GM18498 (cell line): ENCODE measurements around the gene CCDC85B.
A peak's percentile ranks its signal among the peaks of the same experiment; 100 is the strongest.

Source experiments
- ATAC-seq: cut with Tn5 transposase; IDR thresholded peaks from one replicate; pipeline ENCODE4 v1.9.1; 2021; ENCODE audit warnings: mild to moderate bottlenecking, moderate library complexity; ENCODE audit not compliant: unreplicated experiment

Gene CCDC85B

DNA sequence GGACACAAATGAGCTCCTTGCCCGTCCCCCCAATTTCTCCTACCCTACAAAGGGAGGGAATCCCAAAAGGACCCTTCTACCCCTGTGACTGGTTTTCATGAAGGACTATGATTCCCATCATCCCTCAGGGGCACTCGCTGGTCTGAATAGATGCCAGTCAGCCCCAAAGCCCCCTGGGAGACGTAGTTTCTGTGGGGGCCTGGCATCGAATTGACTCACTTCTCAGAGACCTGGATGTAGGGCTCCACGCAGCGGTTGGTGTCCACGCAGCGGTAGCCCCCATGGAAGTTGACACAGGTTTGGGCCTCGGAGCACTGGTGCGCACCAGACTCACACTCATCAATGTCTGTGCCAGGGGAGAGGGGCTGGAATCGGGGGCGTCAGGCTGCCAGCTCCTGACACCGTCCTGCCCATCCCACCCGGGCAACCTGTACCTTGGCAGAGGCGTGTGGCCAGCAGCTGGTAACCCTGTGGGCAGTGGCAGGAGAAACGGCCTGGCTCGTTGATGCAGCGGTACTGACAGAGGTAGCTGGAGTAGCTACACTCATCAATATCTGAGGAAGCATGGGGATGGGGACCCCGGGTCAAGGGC is 22.3 kb upstream of the CCDC85B start:
- no peak for ATAC-seq

DNA sequence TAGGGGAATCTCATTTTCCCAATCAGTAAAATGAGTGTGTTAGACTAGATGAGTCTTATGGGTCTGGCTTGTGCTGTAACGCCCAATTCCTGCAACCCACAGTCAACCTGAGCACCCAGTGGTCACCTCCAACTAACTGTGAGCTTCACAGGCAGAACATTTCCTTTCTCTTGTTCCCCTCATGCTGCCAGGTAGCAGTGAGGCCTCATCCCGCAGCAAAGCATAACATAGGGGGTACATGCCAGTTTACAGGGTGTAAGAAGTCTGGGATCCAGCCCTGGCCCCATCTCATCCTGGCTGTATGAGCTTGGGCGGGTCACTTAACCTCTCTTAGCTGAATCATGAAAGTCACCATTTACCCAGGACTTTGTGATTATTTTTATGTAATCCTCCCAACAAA is 21.6 kb upstream of the CCDC85B start:
- no peak for ATAC-seq

DNA sequence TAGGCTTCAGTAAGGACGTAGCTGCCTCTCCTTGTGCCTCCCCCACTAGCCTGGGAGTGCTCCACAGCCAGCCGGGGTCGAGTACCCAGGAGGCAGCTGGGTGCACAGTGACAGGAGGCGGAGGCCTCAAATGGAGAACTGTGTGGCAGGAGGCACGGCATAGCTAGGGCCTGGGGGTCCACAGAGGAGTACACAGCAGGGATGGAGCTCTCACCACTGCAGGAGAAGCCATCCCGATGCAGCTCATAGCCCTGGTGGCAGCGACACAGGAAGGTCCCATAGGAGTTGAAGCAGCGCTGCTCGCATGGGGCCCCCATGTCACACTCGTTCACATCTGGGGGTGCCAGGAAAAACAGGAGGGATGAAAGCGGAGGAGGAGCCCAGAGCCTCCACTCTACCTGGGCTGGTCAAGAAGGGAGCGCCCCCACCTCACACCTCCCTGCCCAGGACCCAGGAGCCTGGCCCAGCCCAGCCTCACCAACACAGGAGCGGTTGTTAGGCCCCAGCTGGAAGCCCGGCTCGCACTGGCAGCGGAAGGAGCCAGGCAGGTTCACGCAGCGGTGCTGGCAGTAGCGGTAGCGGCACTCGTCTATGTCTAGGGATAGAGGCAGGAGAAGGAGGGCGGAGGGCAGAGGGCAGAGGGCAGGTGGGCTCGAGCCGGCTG is 20.7 kb upstream of the CCDC85B start:
- ATAC-seq: no peak

DNA sequence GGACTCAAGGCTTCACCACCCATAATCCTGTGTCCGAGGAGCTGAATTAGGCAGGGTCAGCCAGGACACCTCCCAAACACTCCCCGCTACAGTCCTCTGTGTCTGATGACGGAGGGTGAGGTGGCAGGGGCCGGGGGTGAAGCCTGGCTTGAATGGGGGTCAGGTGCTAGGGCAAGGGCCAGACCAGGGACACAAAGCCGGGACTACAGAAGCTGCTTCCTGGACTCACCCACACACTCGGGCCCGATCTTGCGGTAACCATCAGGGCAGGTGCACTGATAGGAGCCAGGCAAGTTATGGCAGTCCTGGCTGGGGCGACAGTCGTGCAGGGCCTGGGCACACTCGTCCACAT is 20.2 kb upstream of the CCDC85B start:
- ATAC-seq: no peak

DNA sequence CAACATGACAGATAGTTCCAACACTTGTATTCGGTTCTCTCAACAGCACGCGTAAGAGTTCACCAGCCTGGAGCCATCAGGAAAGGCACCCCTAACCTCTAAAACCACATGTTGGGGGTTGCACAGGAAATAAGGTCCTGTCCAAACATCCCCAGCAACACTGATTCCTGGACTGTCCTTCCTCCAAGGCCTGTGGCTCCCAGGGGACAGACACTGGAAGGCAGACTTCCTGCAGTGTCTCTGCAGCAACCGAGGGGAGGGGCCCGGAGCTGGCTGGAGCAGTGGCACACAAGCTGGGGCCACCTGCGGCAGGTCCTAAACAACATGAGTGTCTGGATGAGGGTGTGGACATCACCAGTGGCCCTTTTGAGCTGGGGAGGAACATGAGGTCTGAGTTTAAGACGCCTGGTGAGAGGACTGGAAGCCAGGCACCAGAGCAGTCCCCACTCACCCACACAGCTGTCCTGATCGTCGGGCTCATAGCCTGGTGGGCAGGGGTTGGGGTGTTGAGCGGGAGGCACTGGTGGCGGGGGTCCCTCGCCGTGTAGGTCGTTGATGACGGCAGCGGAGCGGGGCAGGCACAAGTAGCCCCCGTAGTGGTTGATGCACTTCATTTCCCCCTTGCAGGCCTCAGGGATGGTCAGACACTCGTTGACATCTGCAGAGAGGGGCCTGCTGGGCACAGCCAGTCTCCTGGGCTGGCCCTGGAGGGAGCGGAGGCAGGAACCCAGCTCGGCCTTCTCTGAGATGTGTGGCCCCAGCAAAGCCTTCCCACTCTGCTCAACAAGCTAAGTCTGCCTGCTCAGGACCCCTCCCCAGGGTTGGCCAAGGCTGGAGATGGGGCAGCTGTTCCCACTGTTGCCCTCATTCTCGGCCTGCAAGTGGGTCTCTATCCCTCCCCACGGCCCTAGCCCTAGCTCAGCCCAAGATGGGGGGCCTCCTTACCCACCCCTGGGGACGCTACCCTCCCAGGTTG is 19.5 kb upstream of the CCDC85B start:
- no peak for ATAC-seq

DNA sequence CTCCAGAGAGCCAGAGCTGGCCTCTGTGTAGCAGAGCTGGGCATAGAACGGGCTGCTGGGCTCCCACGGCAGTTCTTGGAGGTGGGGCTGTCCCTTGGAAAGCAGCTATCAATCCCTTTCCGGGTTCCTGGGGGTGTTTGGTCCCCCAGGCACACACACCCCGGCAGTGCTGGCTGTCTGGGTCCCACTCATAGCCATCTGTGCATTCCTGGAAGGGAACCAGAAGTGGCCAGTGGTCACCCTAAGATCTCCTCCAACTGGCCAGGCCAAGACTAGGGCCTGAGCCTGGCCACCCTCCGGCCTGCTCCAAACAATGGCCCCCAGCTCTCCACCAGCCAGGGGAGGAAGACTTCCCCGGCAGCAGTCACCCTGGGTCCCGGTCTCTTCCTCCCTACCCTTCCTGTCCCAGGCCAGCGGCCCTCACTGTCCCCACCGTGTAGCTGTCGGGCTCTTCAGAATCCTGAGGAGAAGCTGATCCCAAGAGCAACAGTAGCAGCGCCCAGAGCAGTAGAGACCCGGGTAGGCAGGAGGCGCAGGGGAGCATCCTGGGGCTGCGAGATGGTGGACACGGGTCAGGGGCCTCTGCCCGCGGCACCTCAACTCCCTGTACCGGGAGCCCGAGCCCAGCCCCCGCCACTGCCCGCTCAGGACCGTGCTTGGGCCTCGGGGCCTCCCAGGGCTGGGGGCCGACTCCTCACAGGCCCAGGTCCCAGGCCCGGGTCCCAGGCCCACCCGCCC is 18.5 kb upstream of the CCDC85B start:
- ATAC-seq: no peak

DNA sequence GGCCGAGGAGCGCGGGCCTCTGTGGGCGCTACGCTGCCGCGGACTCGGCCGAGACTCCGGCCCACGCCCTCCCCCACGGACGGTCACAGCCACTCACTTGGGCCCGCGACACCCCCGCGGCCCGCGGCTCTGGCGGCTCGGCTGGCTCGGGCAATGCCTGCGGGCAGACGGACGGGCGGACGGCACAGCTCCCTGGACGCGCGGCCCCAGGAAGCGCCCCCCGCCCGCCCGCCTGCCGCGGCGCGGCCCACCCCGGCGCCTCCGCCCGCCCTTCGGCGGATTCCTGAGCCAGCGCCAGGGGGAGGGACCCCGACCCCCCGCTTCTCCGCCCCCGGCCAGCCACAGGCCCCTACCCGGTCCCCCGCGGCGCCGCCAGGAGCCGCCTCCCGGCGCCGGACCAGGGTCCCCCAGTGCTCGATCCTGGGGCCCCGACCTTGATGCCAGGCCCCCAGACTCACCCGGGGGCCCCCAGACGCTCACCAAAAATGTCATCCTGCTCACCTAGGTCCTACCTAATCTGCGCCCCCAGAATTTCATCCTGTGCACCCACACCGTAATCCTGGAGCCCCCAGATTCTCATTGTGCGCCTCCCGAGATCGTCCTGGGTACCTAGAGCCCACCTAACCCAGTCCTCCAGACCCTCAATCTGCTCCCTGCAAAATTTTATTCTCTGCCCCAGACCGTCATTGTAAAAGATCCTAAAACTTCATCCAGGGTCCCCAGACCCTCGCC is 17.7 kb upstream of the CCDC85B start, which contains the start of gene EFEMP2:
TSS of gene EFEMP2 (minus strand) at position 215 of the 732 bp plus-strand sequence. CDS start 446 bp downstream, outside the sequence.
- no peak for ATAC-seq

DNA sequence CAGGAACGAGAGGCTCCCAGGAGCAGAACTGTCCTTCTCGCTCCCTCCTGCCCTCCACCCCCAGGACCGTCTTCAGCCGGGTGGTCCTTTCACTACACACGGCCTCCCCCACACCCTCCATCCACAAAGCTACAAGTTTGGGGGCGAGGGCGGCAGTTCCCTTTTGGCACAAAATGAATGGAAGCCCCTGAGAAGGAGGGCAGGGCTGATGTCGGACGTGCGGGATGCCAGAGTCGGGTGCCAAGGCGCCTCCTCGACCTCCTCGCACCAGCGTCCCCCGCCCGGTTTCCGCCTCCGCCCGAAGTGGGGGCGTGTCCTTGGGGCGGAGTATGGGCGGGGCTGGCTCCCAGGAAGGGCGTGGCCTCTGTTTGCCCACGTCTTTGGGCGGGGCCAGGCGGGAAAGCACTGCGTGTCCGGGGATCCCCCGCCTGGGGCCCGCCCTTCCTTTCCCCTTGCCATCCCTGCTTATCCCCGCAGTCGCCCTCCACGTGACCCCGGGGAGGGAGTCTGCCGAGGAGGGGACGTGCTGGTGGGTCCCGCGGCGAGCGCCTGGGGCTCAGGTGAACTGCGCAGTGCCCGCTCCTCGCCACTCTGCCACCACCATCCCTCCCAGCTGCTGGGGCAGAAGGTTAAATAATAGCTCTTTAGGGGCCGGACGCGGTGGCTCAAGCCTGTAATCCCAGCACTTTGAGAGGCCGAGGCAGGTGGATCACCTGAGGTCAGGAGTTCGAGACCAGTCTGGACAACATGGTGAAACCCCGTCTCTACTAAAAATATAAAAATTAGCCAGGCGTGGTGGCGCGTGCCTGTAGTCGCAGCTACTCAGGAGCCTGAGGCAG is 16.9 kb upstream of the CCDC85B start:
- peak; percentile 86 for ATAC-seq

DNA sequence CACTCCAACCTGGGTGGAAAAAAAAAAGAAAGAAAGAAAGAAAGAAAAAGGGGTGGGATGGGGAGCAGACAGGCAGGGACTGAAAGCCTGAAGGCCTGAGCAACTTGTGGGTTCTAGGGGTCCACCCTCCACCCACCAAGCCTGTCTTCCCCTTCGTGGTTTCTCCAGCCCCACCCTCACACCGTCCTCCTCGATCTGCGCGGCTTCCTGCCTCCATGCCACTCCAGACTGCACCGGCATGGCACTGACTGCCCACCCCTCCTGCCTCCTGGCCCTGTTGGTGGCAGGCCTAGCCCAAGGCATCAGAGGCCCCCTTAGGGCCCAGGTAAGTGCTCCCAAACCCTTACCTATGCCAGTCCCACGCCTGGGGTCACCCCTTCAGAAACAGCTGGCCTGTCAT is 10.9 kb upstream of the CCDC85B start, which contains the start of gene CTSW:
TSS of gene CTSW (plus strand) at position 221 of the 400 bp plus-strand sequence. CDS start at position 239, 18 bp downstream.
- no peak for ATAC-seq

DNA sequence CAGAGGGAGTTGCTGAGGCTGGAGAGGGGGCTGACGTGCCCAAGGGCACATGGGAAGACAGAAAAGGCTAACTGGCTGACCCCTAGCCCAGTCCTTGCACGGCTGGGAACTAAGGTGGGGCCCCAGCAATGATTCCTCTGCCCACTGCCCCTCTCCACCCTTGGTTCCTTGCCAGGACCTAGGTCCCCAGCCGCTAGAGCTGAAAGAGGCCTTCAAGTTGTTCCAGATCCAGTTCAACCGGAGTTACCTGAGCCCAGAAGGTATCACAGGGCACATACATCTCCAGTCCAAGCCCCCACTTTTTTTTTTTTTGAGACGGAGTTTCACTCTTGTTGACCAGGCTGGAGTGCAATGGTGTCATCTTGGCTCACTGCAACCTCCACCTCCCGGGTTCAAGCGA is 10.4 kb upstream of the CCDC85B start:
- no peak for ATAC-seq

DNA sequence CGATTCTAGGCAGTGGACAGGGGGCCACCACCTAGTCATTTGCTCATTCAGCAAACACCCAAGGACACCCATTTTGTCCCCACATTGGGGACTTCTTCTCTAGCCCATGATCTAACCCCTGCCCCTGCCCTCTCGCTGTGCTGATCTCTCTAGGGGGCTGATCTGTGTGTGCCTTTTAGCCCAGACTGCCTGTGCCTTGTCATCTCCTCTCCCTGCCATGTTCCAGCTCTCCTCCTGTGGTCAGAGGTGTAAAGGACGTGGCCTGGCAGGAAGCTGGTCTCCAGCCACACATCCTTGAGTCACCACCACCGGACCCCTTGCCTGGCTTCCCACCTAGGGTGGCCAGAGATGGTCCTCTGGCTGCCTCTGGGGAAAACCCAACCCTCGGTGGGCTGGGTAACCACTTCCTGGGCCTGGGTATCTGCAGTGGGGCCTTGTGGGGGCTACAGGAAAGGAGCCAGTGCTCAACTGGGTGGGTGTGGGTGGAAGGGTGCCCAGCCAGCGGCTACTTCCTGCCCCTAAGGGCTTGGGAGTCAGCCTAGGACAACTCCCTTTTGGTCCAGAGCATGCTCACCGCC is 9.5 kb upstream of the CCDC85B start:
- ATAC-seq: no peak

DNA sequence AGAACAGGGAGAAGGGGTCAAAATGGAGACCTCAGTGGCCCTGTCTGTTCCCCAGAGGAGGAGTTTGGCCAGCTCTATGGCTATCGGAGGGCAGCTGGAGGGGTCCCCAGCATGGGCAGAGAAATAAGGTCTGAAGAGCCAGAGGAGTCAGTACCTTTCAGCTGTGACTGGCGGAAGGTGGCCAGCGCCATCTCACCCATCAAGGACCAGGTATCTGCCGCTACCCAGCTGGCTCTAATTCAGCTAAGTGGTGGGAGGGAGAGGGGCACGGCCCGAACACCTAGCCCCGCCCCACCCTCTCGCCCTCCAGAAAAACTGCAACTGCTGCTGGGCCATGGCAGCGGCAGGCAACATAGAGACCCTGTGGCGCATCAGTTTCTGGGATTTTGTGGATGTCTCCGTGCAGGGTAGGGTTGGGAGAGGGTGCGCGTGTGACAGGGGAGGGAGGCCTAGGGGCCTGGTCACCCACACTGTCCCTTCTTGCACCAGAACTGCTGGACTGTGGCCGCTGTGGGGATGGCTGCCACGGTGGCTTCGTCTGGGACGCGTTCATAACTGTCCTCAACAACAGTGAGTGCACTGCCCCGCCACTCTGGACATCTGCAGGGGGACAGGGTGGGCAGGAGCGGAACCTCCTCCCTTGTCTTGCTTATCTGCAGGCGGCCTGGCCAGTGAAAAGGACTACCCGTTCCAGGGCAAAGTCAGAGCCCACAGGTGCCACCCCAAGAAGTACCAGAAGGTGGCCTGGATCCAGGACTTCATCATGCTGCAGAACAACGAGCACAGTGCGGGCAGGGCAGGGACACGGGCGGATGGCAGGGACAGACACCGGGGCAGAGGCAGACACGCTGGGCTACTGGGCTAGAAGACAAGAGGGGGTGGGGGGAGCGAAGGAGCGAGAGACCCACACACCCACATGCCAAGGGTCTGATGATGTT is 8.1 kb upstream of the CCDC85B start:
- ATAC-seq: no peak

DNA sequence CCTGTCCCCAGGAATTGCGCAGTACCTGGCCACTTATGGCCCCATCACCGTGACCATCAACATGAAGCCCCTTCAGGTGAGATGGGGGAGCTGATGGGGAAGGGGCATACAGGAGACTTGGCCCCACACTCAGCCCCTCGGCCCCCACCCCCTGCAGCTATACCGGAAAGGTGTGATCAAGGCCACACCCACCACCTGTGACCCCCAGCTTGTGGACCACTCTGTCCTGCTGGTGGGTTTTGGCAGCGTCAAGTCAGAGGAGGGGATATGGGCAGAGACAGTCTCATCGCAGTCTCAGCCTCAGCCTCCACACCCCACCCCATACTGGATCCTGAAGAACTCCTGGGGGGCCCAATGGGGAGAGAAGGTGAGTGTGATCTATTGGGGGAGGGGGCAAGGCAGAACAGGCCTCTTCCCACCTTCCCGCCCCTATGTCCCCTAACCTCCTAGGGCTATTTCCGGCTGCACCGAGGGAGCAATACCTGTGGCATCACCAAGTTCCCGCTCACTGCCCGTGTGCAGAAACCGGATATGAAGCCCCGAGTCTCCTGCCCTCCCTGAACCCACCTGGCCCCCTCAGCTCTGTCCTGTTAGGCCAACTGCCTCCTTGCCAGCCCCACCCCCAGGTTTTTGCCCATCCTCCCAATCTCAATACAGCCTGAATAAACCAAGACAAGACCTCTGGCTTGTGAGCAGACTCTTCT is 7.3 kb upstream of the CCDC85B start:
- ATAC-seq: no peak

DNA sequence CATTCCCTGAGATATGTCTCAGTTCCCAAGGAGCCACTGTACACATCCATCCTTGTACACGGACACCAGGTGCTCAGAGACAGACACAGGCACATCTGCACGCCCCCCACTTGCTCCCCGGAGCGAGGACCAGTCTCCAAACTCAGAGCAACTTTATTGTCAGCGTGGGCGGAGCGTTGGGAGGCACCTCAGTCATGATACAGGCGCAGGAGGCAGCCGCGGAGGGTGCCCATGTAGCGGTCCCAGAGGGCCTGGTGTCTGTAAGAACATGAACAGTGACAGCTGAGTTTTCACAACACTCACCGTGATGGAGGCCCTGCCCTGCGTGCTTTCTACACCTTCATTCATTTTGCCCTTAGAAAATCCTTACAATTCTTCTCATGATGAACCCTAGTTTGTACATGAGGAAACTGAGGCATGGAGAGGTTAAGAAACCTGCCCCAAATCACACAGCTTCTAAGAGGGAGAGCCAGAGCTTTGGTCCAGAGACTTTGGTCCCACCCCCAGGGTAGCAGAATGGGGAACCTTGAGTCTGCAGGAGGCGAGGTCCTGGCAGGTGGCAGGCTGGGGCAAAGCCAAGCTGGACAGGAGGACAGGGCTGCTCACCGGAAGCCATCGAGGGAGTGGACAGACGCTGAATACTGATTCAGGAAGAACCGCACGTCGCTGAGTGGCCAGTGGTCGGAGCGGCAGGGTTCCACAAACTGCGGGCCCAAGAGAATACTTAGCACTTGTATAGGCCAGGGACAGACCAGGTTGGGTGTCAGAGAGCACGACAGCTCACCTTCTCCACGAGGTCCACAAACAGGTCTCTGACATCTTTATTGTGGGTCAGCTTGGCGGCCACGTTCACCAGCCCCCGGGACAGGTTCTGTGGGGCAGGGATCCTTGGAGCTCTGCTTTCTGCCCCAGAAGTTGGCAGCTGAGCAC is 6.4 kb upstream of the CCDC85B start:
- no peak for ATAC-seq

DNA sequence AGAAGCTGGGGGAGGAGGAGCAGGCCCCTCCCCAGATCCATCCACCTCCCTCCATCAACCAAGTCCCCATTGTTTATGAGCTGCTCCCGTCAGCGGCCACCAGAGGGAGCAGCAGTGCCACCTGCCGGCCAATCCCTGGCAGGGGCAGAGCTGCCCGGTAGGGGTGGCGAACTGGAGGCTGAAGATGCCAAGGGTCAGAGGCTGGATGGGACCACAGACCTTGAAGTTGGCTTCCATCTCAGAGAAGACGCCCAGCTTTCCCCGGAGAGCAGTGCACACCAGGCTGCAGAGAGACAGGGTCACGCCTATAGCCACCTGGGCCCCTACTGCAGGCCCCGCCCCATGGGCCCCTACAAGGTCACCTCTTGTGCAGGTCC is 5.8 kb upstream of the CCDC85B start:
- peak; percentile 31 for ATAC-seq

DNA sequence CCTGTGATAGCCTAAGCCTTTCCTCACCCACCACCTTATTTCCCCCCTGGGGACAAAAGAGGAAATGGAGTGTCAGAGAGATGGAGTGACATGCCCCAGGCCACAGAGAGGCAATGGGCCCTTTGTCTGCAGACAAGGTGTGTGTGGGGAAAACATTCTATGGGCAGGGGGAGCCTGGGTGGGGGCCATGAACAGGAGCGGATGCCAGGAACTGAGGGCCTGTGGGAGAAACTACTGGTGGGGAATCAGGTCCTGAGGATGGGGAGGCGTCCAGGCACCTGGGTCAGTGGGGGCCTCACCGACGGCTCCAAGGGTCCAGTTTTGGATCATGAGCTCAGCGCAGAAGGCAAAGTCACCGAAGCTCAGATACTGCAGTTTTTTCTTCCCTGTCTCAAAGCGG is 5.2 kb upstream of the CCDC85B start:
- ATAC-seq: no peak
